GM19324 (cell line): ENCODE measurements around the gene PDZD8.
"Not testable (repeated sequence)": the region's sequence is repeated elsewhere in the genome, so short reads cannot be mapped to it uniquely, and the experiment has no call there.

Experiments used
- ATAC-seq: cut with Tn5 transposase; IDR thresholded peaks from one replicate; pipeline ENCODE4 v1.9.1; 2021; ENCODE audit warnings: mild to moderate bottlenecking, moderate library complexity; ENCODE audit not compliant: unreplicated experiment, low FRiP score

Gene PDZD8

GRCh38 chr10:117298219-117298618 lies 77.0 kb downstream of the PDZD8 start:
- no peak for ATAC-seq

- ATAC-seq, result no peak
These were observed 80.5 kb downstream of the PDZD8 start for GRCh38 chr10:117294735-117295134.

DNA sequence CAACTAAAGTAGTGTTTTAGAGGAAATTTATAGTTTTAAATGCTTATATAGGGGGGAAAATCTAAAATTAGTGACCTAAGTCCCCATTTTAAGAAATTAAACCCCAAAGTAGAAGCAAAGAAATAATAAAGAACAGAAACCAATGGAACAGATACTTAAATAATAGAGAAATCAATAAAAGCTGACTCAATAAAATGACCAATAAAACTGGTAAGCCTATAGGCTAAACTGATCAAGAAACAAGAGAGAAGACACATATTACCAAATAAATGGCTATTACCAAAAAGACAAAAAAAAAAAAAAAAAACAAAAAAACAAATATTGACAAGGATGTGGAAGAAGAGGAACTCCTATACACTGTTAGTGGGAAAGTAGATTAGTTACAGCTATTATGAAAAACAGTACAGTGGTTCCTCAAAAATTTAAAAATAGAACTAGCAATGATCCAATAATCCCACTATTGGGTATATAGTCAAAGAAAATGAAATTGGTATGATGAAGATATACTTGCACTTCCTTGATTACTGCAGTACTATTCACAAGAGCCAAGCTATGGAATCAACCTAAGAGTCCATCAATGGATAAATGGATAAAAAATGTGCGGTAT lies 81.1 kb downstream of the PDZD8 start:
- ATAC-seq, result no peak

GRCh38 chr10:117290872-117291271 lies 84.4 kb downstream of the PDZD8 start:
- not testable (repeated sequence) for ATAC-seq

DNA sequence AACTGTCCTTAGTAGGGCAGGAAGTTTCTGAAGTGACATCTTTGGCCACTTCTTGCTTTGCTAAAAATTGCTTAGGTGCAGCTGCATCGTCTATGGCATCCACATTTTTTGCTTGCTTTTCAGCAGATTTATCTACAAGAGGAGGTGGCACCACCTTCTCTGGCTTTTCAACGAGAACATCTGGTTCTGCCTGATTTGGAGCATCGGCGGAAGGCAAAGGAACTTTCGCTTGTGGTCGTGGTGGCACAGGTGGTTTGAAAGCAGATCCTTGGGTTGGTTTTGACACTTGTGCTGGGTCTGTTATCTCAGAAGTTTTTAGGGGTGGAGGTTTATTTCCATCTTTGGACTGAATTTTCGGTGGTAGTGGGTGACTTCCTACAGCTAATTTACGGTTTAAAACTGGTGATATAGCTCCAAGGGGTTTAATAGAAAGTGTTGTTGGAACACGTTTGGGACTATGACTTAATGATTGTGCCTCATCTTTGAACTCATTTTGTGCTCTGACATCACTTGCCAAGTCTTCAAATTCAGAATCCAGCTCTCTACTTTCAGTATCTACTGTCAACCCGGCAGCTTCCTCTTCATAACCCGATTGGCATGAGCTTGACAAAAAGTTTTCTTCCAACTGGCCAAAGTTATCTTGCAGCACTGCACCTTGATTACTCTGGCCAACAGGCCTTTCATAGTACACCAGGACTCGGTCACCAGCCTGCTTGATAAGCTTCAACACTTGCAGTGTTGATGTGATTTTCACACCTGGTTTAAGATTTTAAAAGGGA lies 90.3 kb downstream of the PDZD8 start:
- no peak for ATAC-seq

DNA sequence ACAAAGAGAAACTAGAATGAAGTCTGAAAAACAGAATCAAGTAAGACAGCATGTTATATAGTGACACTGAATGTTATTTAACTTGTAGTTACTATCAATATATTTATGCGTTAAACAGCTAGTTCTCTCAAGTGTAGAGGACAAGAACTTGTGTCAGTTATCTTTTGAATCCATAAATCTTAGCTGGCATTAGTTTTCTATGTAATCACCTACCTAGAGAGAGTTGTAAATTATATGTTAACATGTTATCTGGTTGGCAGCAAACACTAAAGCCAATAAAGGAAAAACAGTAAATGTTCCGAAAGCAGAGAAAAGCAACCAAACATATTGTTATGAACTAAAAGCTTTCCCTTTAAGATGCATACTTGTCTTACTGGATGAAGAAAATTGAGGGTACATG lies 97.6 kb downstream of the PDZD8 start:
- no peak for ATAC-seq

DNA sequence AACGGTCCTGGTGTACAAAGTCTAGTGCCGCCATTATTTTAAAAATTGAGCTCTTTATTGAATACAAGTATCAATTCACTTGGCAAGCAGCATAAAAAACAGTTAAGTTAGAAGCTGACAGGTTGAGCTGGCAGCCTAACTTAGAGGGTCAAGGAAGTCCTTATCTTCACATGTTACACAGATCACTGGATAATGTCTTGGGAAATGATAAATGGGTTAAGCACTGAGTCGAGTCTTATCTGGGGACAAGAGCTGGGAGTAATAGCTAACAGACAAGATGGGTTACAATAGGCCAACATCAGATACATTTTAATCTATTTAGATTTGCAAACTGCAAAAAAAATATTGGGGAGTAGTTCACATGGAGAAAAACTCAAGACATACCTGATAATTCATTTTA lies 100.1 kb downstream of the PDZD8 start:
- ATAC-seq, result no peak

GRCh38 chr10:117274509-117274908 lies 100.7 kb downstream of the PDZD8 start:
- no peak for ATAC-seq

DNA sequence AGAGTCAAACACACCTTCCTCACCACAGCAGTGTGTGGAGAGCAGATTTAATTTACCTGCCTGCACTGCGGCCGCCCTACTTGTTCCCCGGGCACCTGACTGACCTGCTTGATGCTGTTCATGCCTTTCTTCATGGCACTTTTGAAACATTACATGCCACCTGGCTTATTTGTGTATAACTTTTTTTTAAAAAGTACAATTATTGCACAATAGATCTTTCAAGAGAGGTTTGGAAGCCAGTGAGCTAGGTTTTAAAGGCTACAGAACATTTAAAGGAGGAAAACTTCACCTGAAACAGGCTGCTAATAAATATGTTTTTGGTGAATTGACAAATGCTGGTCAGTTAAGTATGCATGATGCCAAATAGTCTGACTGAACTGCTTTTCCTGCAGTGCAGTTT lies 101.3 kb downstream of the PDZD8 start:
- no peak for ATAC-seq

DNA sequence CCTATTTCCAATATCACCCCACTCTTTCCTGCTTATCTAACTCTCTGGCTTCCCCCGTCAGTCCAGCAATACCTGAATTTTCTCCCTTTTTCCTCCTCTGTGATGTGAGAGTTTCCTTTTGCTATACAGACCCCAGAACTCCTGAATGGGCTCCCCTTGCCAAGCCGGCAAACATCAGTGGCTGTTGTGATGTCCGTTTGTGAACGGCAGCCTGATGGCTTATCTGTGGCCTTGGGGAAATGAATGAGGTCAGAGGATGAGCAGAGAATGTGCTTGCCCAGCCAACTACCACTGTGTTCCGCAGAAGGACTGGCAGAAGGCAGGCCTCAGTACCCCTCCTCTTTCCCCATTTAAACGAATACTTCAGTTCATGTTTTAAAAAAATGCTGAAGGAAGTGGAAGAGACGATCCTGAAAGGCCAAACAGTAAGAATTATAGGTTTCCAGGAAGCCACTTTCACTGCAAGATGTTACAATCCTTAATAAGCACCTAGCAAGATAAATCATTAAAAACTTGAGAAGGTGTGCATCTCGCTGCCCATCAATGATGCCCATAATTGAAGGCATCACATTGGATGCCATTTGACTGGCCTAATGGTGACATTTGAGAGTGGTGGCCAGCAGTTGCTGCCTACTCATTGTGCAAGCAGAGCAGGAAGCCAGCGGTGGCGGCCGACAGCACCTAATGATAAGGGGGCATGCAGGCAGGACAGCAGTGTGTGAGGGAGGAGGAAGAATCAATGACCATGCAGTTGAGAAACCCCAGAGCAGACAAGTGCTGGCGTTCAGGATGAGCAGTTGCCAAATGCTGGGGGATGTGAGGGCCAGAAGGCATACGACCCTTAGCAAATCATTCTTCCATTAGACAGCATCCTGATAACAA lies 102.8 kb downstream of the PDZD8 start:
- ATAC-seq, result no peak

DNA sequence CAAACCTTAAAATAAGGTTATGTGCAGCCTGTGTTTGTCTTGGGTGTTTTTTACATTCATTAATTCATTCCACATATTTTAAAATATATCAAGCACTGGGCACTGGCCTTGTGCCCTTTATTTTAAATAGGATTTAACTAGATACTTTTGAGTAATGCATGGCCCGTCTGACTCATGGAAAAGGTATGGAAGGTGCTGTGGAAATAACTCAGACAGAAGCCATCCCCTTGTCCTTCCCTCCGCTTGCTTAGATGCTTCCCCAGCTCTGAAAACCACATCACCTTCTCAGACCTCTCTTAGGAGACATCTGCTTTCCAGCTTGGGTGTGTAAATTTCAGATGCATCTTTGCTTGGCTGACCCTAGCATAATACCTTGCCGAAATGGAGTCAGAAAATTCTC lies 103.8 kb downstream of the PDZD8 start:
- ATAC-seq, result no peak

DNA sequence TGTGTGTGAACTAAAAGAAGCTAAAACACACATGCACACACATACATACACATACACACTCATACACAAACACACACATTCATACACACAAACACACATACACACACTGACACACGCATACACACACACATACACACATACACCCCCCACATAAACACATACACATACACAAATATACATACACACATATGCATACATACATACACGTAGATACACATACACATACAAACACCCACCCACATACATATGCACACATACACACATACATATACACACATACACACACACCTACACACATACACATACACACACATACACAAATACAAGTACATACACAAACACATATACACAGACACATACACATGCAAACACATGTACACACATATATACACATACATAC lies 106.3 kb downstream of the PDZD8 start:
- ATAC-seq, result no peak

DNA sequence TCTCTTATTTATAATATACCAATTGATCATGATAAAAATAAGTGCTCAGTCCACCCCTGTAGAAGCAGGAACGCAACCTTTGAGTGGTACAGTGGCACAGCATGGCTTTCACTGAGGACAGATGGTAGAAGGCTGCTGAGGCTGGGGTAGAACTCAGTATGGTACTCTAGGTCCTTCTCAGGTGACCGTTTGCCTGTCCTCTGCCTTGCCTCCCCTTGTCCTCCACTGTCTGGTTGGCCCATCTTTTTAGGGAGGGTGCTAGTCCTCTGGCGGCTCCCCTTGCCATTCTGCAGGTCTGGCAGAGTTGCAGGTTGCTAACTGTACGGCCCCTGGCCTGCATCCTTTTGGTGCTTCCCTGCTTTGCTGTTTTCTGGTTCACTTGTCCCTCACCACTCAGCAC lies 107.0 kb downstream of the PDZD8 start:
- no peak for ATAC-seq

DNA sequence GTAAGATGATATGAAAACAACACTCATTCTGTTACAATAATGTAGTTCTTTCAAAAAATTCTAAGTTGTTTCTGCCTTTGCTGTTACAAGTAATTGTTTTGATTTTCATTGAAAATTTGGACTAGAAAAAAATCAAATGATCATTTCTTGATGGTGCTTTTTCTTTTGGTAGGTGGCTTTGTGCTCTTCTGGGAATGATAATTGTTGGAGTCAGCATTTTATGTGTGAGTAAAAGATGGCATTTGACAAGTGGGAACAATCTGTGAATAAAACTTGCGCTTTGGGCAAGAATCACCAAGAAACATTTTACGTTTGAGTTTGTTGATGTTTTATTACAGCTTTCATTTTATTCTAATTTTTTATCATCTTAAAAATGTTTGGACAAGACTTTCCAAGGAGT lies 108.4 kb downstream of the PDZD8 start:
- ATAC-seq, result no peak

- ATAC-seq, result no peak
These were observed 108.8 kb downstream of the PDZD8 start for GRCh38 chr10:117266400-117266799.

DNA sequence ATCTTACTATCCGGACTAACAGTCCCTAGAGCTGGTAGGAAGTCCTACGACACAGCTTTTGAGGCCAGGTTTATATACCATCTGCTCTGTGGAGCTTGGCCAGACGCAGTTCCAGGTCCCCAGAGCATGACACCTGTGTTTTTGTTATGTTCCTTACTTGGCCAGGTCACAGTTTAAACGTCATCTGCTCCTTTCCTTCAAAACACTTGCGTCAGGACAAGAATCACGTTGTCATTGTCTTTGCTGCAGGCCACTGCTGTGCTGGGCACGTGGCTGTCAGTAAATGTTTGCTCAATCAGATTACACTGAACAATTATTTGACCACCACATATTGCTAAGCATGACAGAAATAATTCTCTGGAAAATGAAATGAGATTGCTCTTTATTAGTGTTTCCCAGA lies 110.5 kb downstream of the PDZD8 start:
- no peak for ATAC-seq

GRCh38 chr10:117262903-117263293 lies 112.3 kb downstream of the PDZD8 start:
- ATAC-seq, result no peak

DNA sequence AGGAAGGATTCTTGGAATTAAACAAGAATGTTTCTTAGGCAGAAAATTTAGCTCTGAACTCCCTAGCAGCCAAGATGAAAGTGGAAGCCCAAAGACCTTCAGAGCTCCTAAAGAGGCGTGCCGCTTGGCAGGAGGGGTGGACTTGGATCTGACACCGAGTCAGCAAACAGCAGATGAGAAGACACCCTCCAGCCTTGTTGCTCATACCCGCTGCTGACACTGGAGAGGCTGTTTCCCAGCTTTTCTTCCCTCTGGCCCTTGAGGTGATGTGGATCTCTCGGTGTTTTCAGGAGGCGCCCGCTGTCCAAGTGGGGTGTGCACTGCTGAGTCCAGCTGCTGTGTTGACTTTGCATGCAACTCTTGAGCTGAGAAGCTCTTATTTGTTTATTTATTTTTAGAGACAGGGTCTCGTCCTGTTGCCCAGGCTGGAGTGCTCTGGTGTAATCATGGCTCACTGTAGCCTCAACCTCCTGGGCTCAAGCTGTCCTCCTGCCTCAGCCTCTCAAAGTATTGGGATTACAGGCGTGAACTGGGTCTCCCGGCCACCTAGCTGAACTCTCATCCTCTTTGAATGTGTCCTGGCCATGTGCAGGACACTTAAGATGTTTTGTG lies 112.8 kb downstream of the PDZD8 start:
- ATAC-seq, result no peak

DNA sequence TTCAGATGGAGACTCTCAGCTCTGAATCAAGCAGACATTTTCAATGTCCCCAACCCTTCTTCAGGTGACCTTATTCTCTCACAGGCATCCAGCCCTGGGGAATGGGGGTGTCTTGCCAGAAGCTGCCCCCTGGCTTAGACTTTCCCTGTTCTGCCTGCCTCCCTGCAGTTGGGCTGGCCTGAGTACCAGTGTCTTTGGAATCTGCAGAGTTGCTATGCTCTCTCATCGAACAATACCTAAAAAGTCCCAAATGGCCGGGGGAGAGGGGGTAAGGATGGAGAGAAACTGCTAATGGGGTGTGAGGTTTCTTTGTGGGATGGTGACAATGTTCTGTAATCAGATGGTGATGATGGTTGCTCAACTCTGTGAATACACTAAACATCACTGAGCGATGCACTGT lies 113.7 kb downstream of the PDZD8 start:
- ATAC-seq, result no peak

DNA sequence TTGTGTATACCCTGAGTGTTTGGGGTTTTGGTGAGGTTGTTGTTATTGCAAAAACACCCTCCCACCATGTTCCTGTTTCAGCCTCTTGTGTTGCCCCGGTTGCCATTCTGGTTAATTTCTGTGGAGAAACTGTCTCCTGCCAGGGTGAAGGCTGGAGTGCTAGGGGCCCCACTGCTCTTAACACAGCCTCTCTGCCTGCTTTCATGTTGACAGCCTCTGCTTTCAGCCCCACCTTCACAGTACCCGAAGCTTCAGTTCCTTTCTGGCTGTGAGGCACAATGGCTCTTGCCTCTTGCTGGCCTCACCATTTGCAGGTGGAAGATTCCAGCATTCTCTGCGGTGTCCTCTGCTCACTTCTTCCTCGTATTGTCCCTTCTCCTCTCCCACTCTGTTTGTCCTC lies 115.2 kb downstream of the PDZD8 start:
- no peak for ATAC-seq

GRCh38 chr10:117259279-117259678 lies 116.0 kb downstream of the PDZD8 start:
- no peak for ATAC-seq
